Endometrial microvascular endothelial cells (primary cell): ENCODE measurements around the gene CYB5B. TPM values are rescaled to one million over a fixed set of nuclear protein-coding genes. Genes with fewer than 3 reads are reported as not detected.
"Not testable (repeated sequence)": the region's sequence is repeated elsewhere in the genome, so short reads cannot be mapped to it uniquely, and the experiment has no call there.

Source experiments
- in situ Hi-C: cut with HindIII; loops from 2 replicates; pipeline ENCODE4 v1.10.0; 2017; ENCODE audit warnings: low sequenced_read_pairs, low pct_unique_long_range_greater_than_20kb; ENCODE audit errors: inconsistent ontology term
- total RNA-seq: library from RNA; depleted of rRNA; stranded (reverse); fragments of >200 nt; gene quantifications from one replicate; pipeline ENCODE4 v1.2.3, GENCODE V29; 2015; ENCODE audit errors: inconsistent ontology term

Gene CYB5B
- total RNA-seq, 1 donor from 2014 or later = 71.3 TPM

- in situ Hi-C loops = no loop called here
Measured at GRCh38 chr16:69436896-69437295, 12.5 kb downstream of the CYB5B start.

GRCh38 chr16:69438465-69438864, 14.0 kb downstream of the CYB5B start:
- in situ Hi-C loops = no loop called here

GRCh38 chr16:69440250-69440649, 15.8 kb downstream of the CYB5B start:
- in situ Hi-C loops = no loop called here

- in situ Hi-C loops = not testable (repeated sequence)
Measured at GRCh38 chr16:69441030-69441429, 16.6 kb downstream of the CYB5B start.

GRCh38 chr16:69443927-69444631, 19.7 kb downstream of the CYB5B start:
- in situ Hi-C loops = no loop called here

GRCh38 chr16:69444873-69445517, 20.6 kb downstream of the CYB5B start:
- in situ Hi-C loops = no loop called here

GRCh38 chr16:69448470-69449193, 24.2 kb downstream of the CYB5B start:
- in situ Hi-C loops = no loop called here

GRCh38 chr16:69451166-69451565, 26.7 kb downstream of the CYB5B start:
- in situ Hi-C loops = no loop called here

GRCh38 chr16:69453936-69454335, 29.5 kb downstream of the CYB5B start:
- in situ Hi-C loops = no loop called here

GRCh38 chr16:69463876-69464275, 39.5 kb downstream of the CYB5B start:
- in situ Hi-C loops = no loop called here

- in situ Hi-C loops = no loop called here
Measured at GRCh38 chr16:69465083-69465721, 40.8 kb downstream of the CYB5B start.

GRCh38 chr16:69465881-69466280, 41.5 kb downstream of the CYB5B start:
- in situ Hi-C loops = no loop called here

GRCh38 chr16:69466547-69466946, 42.1 kb downstream of the CYB5B start:
- in situ Hi-C loops = no loop called here

- in situ Hi-C loops = no loop called here
Measured at GRCh38 chr16:69467080-69467479, 42.7 kb downstream of the CYB5B start.

GRCh38 chr16:69467531-69468204, 43.2 kb downstream of the CYB5B start:
- in situ Hi-C loops = no loop called here

GRCh38 chr16:69469807-69470561, 45.6 kb downstream of the CYB5B start:
- in situ Hi-C loops = no loop called here

- in situ Hi-C loops = no loop called here
Measured at GRCh38 chr16:69471121-69471520, 46.7 kb downstream of the CYB5B start.

GRCh38 chr16:69474408-69474807, 50.0 kb downstream of the CYB5B start:
- in situ Hi-C loops = no loop called here
